Measurements from ENCODE around the gene MAG. TPM values are rescaled to one million over a fixed set of nuclear protein-coding genes. Genes with fewer than 3 reads are reported as not detected.

The MAG gene
- total RNA-seq, 1 experiment from 2014 or later = 13.4 TPM

GRCh38 chr19:35337984-35338296 lies 46.0 kb downstream of the MAG start:
- peaks cover 4% of the 10 kb centered on the region; the same call in 1 of the 2 replicates for H3F3A ChIP-seq (ENCODE audit: insufficient read depth, low read depth)
- TF ChIP-seq EZH2 (IDR thresholded peaks at IDR 0.05; ENCODE audit: low read depth) = no peak
- no peak for TF ChIP-seq CTCF (conservative IDR thresholded peaks at IDR 0.05)
- H3K36me3 ChIP-seq (ENCODE audit: low read depth) = peaks cover 18% of the 10 kb centered on the region; the same call in 1 of the 2 replicates
- H3K9me3 ChIP-seq (ENCODE audit: insufficient read depth, low read depth) = no peaks in the 10 kb centered on the region
- no TSS peak for BruUV-seq (replicated peaks)
- ChIA-PET CTCF (no interaction called here), POLR2A (ENCODE audit: unreplicated experiment) (no interaction called here)
- H3K4me2 ChIP-seq = no peak overlapping the region
- H3K79me2 ChIP-seq (ENCODE audit: low read depth) = no peaks in the 10 kb centered on the region
- H3K27me3 ChIP-seq (ENCODE audit: insufficient read depth, low read depth) = no peaks in the 10 kb centered on the region
- H3K4me1 ChIP-seq (replicated peaks; ENCODE audit: insufficient read depth) = no peaks in the 10 kb centered on the region
- H3K9me2 ChIP-seq (ENCODE audit: insufficient read depth) = no peaks in the 10 kb centered on the region
- no peak overlapping the region for H2AFZ ChIP-seq
- H4K20me1 ChIP-seq (ENCODE audit: insufficient read depth) = peaks cover 6% of the 10 kb centered on the region; the same call in 1 of the 2 replicates
- no peak overlapping the region for H3K27ac ChIP-seq
- H3K4me3 ChIP-seq = no peak overlapping the region
- intact Hi-C loops (cut with micrococcal nuclease; ENCODE audit: unreplicated experiment) = no loop called here
- DNase-seq = no peak

- ChIA-PET CTCF (no interaction called here), POLR2A (ENCODE audit: unreplicated experiment) (no interaction called here)
- no peaks in the 10 kb centered on the region for H3K79me2 ChIP-seq (ENCODE audit: low read depth)
- H3K9me2 ChIP-seq (ENCODE audit: insufficient read depth) = no peaks in the 10 kb centered on the region
- intact Hi-C loops (cut with micrococcal nuclease; ENCODE audit: unreplicated experiment) = no loop called here
- H2AFZ ChIP-seq = no peak overlapping the region
- peaks cover 9% of the 10 kb centered on the region; the same call in 1 of the 2 replicates for H3K36me3 ChIP-seq (ENCODE audit: low read depth)
- no peaks in the 10 kb centered on the region for H3K4me1 ChIP-seq (replicated peaks; ENCODE audit: insufficient read depth)
- H3K9me3 ChIP-seq (ENCODE audit: insufficient read depth, low read depth) = no peaks in the 10 kb centered on the region
- no peak overlapping the region for H3K27ac ChIP-seq
- TF ChIP-seq CTCF (conservative IDR thresholded peaks at IDR 0.05) = no peak
- no peak for TF ChIP-seq EZH2 (IDR thresholded peaks at IDR 0.05; ENCODE audit: low read depth)
- H3K4me3 ChIP-seq = no peak overlapping the region
- H3K27me3 ChIP-seq (ENCODE audit: insufficient read depth, low read depth) = no peaks in the 10 kb centered on the region
- no peak for DNase-seq
- H3K4me2 ChIP-seq = no peak overlapping the region
- no TSS peak for BruUV-seq (replicated peaks)
- peaks cover 4% of the 10 kb centered on the region; the same call in 1 of the 2 replicates for H4K20me1 ChIP-seq (ENCODE audit: insufficient read depth)
- H3F3A ChIP-seq (ENCODE audit: insufficient read depth, low read depth) = peaks cover 4% of the 10 kb centered on the region; the same call in 1 of the 2 replicates
Measured at GRCh38 chr19:35340431-35340830, 48.5 kb downstream of the MAG start.

- Histone ChIP-seq H3K36me3 (ENCODE audit: low read depth) (peaks cover 9% of the 10 kb centered on the region; the same call in 1 of the 2 replicates), H3K4me1 (replicated peaks; ENCODE audit: insufficient read depth) (no peaks in the 10 kb centered on the region), H4K20me1 (ENCODE audit: insufficient read depth) (peaks cover 4% of the 10 kb centered on the region; the same call in 1 of the 2 replicates), H3K4me3 (no peak overlapping the region), H3K9me2 (ENCODE audit: insufficient read depth) (no peaks in the 10 kb centered on the region), H3K27ac (no peak overlapping the region), H3K9me3 (ENCODE audit: insufficient read depth, low read depth) (no peaks in the 10 kb centered on the region), H3K4me2 (no peak overlapping the region), H3K79me2 (ENCODE audit: low read depth) (no peaks in the 10 kb centered on the region), H3K27me3 (ENCODE audit: insufficient read depth, low read depth) (no peaks in the 10 kb centered on the region), H3F3A (ENCODE audit: insufficient read depth, low read depth) (peaks cover 4% of the 10 kb centered on the region; the same call in 1 of the 2 replicates), H2AFZ (no peak overlapping the region)
- ChIA-PET CTCF (no interaction called here), POLR2A (ENCODE audit: unreplicated experiment) (no interaction called here)
- DNase-seq = no peak
- TF ChIP-seq CTCF (conservative IDR thresholded peaks at IDR 0.05) = no peak
- intact Hi-C loops (cut with micrococcal nuclease; ENCODE audit: unreplicated experiment) = no loop called here
- BruUV-seq (replicated peaks) = no TSS peak
Measured at GRCh38 chr19:35341006-35341405, 49.0 kb downstream of the MAG start.

Measured in PC-9 (cell line).